ENCODE results near the gene TBXAS1. TPM values are rescaled to one million over a fixed set of nuclear protein-coding genes. Genes with fewer than 3 reads are reported as not detected.

TBXAS1 gene
- total RNA-seq, 1 donor from 2014 or later, result 1.3 TPM

DNA sequence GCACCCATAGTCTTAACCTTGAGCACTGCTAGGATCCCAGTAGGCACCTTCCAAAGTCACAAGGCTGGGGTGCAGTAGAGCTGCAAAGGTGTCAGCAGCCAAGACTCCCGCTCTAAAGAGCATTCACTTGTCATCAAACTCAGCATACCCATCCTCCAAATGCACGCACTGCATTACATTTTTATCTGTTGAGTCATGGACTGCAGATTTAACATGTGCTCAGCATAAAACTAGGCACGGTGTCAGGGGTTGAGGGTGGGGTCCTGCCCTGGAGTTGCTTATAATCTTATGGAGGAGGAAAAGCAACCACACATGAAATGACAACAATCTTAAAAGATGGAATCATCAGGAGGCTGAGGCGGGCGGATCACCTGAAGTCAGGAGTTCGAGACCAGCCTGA lies 131.1 kb downstream of the TBXAS1 start:
- no peaks in the 10 kb centered on the region for H3K36me3 Mint-ChIP-seq (ENCODE audit: low read depth, unreplicated experiment)
- H3K4me1 Mint-ChIP-seq (ENCODE audit: unreplicated experiment), result no peaks in the 10 kb centered on the region
- no peaks in the 10 kb centered on the region for H3K27me3 Mint-ChIP-seq (ENCODE audit: unreplicated experiment)
- TF ChIP-seq, protein P1, sequence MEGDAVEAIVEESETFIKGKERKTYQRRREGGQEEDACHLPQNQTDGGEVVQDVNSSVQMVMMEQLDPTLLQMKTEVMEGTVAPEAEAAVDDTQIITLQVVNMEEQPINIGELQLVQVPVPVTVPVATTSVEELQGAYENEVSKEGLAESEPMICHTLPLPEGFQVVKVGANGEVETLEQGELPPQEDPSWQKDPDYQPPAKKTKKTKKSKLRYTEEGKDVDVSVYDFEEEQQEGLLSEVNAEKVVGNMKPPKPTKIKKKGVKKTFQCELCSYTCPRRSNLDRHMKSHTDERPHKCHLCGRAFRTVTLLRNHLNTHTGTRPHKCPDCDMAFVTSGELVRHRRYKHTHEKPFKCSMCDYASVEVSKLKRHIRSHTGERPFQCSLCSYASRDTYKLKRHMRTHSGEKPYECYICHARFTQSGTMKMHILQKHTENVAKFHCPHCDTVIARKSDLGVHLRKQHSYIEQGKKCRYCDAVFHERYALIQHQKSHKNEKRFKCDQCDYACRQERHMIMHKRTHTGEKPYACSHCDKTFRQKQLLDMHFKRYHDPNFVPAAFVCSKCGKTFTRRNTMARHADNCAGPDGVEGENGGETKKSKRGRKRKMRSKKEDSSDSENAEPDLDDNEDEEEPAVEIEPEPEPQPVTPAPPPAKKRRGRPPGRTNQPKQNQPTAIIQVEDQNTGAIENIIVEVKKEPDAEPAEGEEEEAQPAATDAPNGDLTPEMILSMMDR (IDR thresholded peaks at IDR 0.05; ENCODE audit: unreplicated experiment), result no peak
- no peak for DNase-seq (ENCODE audit: low spot score)
- no peaks in the 10 kb centered on the region for H3K9me3 Mint-ChIP-seq (ENCODE audit: unreplicated experiment)
- no peak overlapping the region for H3K27ac Mint-ChIP-seq (ENCODE audit: unreplicated experiment)
- no peak overlapping the region for H3K4me3 Mint-ChIP-seq (ENCODE audit: unreplicated experiment)

DNA sequence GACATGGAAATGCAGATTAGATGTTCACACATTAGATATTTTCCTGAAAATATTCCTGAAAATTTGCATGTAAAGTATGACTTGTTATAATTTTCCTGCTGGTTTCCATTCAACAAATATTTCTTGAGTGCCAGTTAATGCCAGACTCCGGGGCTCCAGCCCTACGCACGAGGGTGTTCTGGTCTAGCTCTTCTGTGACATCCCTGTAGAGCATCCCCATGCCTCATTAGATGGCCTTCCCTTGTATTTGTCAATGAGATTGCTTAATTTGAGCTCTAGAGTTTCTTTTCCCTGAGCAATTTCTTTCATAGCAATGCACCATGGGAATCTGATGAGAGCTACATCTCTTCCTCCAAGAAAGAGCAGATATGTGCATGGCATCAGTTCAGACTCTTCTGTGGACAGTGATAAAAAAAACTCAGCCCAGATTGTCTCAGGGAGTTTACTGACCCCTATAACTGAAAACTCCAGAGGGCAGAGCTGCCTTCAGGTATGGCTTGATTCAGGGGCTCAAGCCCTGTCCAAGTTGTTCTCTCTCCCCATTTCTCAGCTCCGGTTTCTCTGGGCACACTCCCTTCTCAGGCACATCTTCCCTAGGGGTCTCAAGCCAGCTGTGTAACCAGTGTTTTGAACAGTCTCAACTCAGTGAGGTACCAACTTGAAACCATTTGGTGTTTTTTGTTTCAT lies 137.0 kb downstream of the TBXAS1 start:
- Mint-ChIP-seq H3K27me3 (ENCODE audit: unreplicated experiment) (no peaks in the 10 kb centered on the region), H3K36me3 (ENCODE audit: low read depth, unreplicated experiment) (no peaks in the 10 kb centered on the region), H3K9me3 (ENCODE audit: unreplicated experiment) (no peaks in the 10 kb centered on the region), H3K27ac (ENCODE audit: unreplicated experiment) (no peak overlapping the region), H3K4me3 (ENCODE audit: unreplicated experiment) (no peak overlapping the region), H3K4me1 (ENCODE audit: unreplicated experiment) (peaks cover 2% of the 10 kb centered on the region)
- no peak for DNase-seq (ENCODE audit: low spot score)
- TF ChIP-seq, protein P1 (IDR thresholded peaks at IDR 0.05; ENCODE audit: unreplicated experiment), result no peak

GRCh38 chr7:139966949-139967348 lies 137.9 kb downstream of the TBXAS1 start:
- Mint-ChIP-seq H3K4me1 (ENCODE audit: unreplicated experiment) (peaks cover 8% of the 10 kb centered on the region), H3K4me3 (ENCODE audit: unreplicated experiment) (no peak overlapping the region), H3K27me3 (ENCODE audit: unreplicated experiment) (no peaks in the 10 kb centered on the region), H3K27ac (ENCODE audit: unreplicated experiment) (no peak overlapping the region), H3K9me3 (ENCODE audit: unreplicated experiment) (no peaks in the 10 kb centered on the region), H3K36me3 (ENCODE audit: low read depth, unreplicated experiment) (no peaks in the 10 kb centered on the region)
- TF ChIP-seq, protein P1 (IDR thresholded peaks at IDR 0.05; ENCODE audit: unreplicated experiment), result no peak
- no peak for DNase-seq (ENCODE audit: low spot score)

DNA sequence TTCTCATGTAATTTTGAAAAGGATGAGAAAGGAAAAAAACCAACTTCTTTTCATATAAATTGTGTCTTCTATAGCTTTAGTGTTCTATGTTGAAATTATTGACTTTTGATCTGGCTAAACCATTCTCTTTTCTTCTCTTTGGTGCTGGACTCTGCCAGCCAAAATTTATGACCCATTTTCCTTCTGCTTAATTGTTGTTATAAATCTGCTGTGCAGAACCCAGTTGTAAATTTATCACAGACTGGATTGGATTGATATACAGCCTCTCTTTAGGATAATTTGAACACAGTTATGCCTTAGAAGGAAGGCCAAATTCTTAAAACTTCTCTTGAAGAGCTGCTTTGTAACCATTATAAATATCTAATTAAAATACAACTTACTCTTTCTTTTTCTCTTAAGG lies 139.9 kb downstream of the TBXAS1 start:
- Mint-ChIP-seq H3K9me3 (ENCODE audit: unreplicated experiment) (no peaks in the 10 kb centered on the region), H3K27ac (ENCODE audit: unreplicated experiment) (no peak overlapping the region), H3K36me3 (ENCODE audit: low read depth, unreplicated experiment) (no peaks in the 10 kb centered on the region), H3K27me3 (ENCODE audit: unreplicated experiment) (no peaks in the 10 kb centered on the region), H3K4me1 (ENCODE audit: unreplicated experiment) (peaks cover 12% of the 10 kb centered on the region), H3K4me3 (ENCODE audit: unreplicated experiment) (no peak overlapping the region)
- TF ChIP-seq, protein P1 (IDR thresholded peaks at IDR 0.05; ENCODE audit: unreplicated experiment), result no peak
- DNase-seq (ENCODE audit: low spot score), result no peak

DNA sequence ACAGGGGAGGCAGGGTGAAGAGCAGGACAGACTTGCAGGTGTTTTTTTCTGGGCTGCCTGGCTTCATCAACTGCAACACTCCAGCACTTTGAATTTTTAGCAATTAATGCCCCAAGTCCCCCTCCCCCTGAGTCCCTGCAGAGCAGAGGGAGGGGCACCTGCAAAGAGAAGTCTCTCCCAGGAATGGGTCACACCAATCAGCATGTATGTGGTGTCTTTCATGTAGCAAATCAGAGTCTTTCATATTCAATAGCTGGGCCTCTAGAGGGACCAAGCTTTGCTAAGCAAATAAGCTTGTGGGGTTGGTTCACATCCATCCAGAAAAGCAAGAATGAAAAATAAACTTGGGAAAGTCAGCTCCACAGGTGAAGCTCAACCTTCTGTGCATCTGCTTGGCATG lies 143.0 kb downstream of the TBXAS1 start:
- DNase-seq (ENCODE audit: low spot score), result no peak
- no peak overlapping the region for H3K4me3 Mint-ChIP-seq (ENCODE audit: unreplicated experiment)
- peaks cover 4% of the 10 kb centered on the region for H3K27me3 Mint-ChIP-seq (ENCODE audit: unreplicated experiment)
- H3K27ac Mint-ChIP-seq (ENCODE audit: unreplicated experiment), result no peak overlapping the region
- H3K9me3 Mint-ChIP-seq (ENCODE audit: unreplicated experiment), result no peaks in the 10 kb centered on the region
- TF ChIP-seq, protein P1 (IDR thresholded peaks at IDR 0.05; ENCODE audit: unreplicated experiment), result no peak
- H3K4me1 Mint-ChIP-seq (ENCODE audit: unreplicated experiment), result peaks cover 12% of the 10 kb centered on the region
- H3K36me3 Mint-ChIP-seq (ENCODE audit: low read depth, unreplicated experiment), result no peaks in the 10 kb centered on the region
